ENCODE data around the gene PKP3.

The PKP3 gene

GRCh38 chr11:441043-441417, 47.0 kb downstream of the PKP3 start:
- H3K4me3 ChIP-seq (ENCODE audit: low read depth, low read length) = peak overlapping the region; percentile 79
- no peak for TF ChIP-seq CTCF (IDR thresholded peaks at IDR 0.05; ENCODE audit: insufficient read depth, low read depth, low read length, missing control alignments)
- no peak for DNase-seq (ENCODE audit: low read depth)

GRCh38 chr11:441418-442274, 47.6 kb downstream of the PKP3 start, which contains the start of gene ANO9:
TSS of gene ANO9 (minus strand) at chr11:442011. CDS start at chr11:441926, 85 bp downstream.
- no peak for TF ChIP-seq CTCF (IDR thresholded peaks at IDR 0.05; ENCODE audit: insufficient read depth, low read depth, low read length, missing control alignments)
- peak within 1 kb of the TSS; percentile 79 for H3K4me3 ChIP-seq (ENCODE audit: low read depth, low read length)
- DNase-seq (ENCODE audit: low read depth) = peak; percentile 80

GRCh38 chr11:442611-443081, 48.6 kb downstream of the PKP3 start:
- no peak for DNase-seq (ENCODE audit: low read depth)
- TF ChIP-seq CTCF (IDR thresholded peaks at IDR 0.05; ENCODE audit: insufficient read depth, low read depth, low read length, missing control alignments) = no peak

GRCh38 chr11:443542-444199, 49.7 kb downstream of the PKP3 start:
- no peak for TF ChIP-seq CTCF (IDR thresholded peaks at IDR 0.05; ENCODE audit: insufficient read depth, low read depth, low read length, missing control alignments)
- H3K4me3 ChIP-seq (ENCODE audit: low read depth, low read length) = no peak overlapping the region
- no peak for DNase-seq (ENCODE audit: low read depth)

More at GRCh38 chr11:442611-443081, 48.6 kb downstream of the PKP3 start:
- H3K4me3 ChIP-seq (ENCODE audit: low read depth, low read length) = no peak overlapping the region

- TF ChIP-seq CTCF (IDR thresholded peaks at IDR 0.05; ENCODE audit: insufficient read depth, low read depth, low read length, missing control alignments) = no peak
- no peak for DNase-seq (ENCODE audit: low read depth)
- no peak overlapping the region for H3K4me3 ChIP-seq (ENCODE audit: low read depth, low read length)
These were observed 50.6 kb downstream of the PKP3 start for GRCh38 chr11:444396-445144.

- TF ChIP-seq CTCF (IDR thresholded peaks at IDR 0.05; ENCODE audit: insufficient read depth, low read depth, low read length, missing control alignments) = no peak
- DNase-seq (ENCODE audit: low read depth) = no peak
- H3K4me3 ChIP-seq (ENCODE audit: low read depth, low read length) = no peak overlapping the region
These were observed 52.0 kb downstream of the PKP3 start for GRCh38 chr11:445765-446588.

All from GM12865 (cell line).